ENCODE results near the gene RALA.
A peak's percentile ranks its signal among the peaks of the same experiment; 100 is the strongest.

Gene RALA

GRCh38 chr7:39615350-39615975, 7.9 kb upstream of the RALA start:
- Histone ChIP-seq H3K4me3 (ENCODE audit: low read depth in 1 of 2, low read length in 2 of 2) (no peak overlapping the region), H3K4me1 (ENCODE audit: insufficient read depth, low read length) (no peaks in the 10 kb centered on the region), H3K9me3 (ENCODE audit: low read length) (no peaks in the 10 kb centered on the region), H3K27me3 (ENCODE audit: control insufficient read depth in 1 of 2, insufficient read depth in 2 of 2, low read length in 2 of 2) (peaks cover 0 to 5% of the 10 kb centered on the region in 2 donors), H3K36me3 (ENCODE audit: insufficient read depth, low read length) (no peaks in the 10 kb centered on the region), H3K27ac (ENCODE audit: low read depth, low read length) (no peak overlapping the region), H3K9ac (ENCODE audit: low read length) (no peak overlapping the region)

- no peaks in the 10 kb centered on the region for H3K9me3 ChIP-seq (ENCODE audit: low read length)
- H3K9ac ChIP-seq (ENCODE audit: low read length), result no peak overlapping the region
- H3K36me3 ChIP-seq (ENCODE audit: insufficient read depth, low read length), result no peaks in the 10 kb centered on the region
- no peak overlapping the region for H3K4me3 ChIP-seq (ENCODE audit: low read depth in 1 of 2, low read length in 2 of 2)
- H3K27ac ChIP-seq (ENCODE audit: low read depth, low read length), result no peak overlapping the region
- peaks cover 0 to 5% of the 10 kb centered on the region in 2 donors for H3K27me3 ChIP-seq (ENCODE audit: control insufficient read depth in 1 of 2, insufficient read depth in 2 of 2, low read length in 2 of 2)
- H3K4me1 ChIP-seq (ENCODE audit: insufficient read depth, low read length), result no peaks in the 10 kb centered on the region
Measured at GRCh38 chr7:39616138-39616537, 7.2 kb upstream of the RALA start.

GRCh38 chr7:39617005-39617404, 6.4 kb upstream of the RALA start:
- H3K9me3 ChIP-seq (ENCODE audit: low read length), result no peaks in the 10 kb centered on the region
- H3K27me3 ChIP-seq (ENCODE audit: control insufficient read depth in 1 of 2, insufficient read depth in 2 of 2, low read length in 2 of 2), result peaks cover 0 to 5% of the 10 kb centered on the region in 2 donors
- no peak overlapping the region for H3K9ac ChIP-seq (ENCODE audit: low read length)
- no peak overlapping the region for H3K27ac ChIP-seq (ENCODE audit: low read depth, low read length)
- H3K4me3 ChIP-seq (ENCODE audit: low read depth in 1 of 2, low read length in 2 of 2), result no peak overlapping the region
- H3K36me3 ChIP-seq (ENCODE audit: insufficient read depth, low read length), result no peaks in the 10 kb centered on the region
- H3K4me1 ChIP-seq (ENCODE audit: insufficient read depth, low read length), result peaks cover 5% of the 10 kb centered on the region

GRCh38 chr7:39618868-39619267, 4.5 kb upstream of the RALA start:
- Histone ChIP-seq H3K9ac (ENCODE audit: low read length) (no peak overlapping the region), H3K9me3 (ENCODE audit: low read length) (no peaks in the 10 kb centered on the region), H3K4me1 (ENCODE audit: insufficient read depth, low read length) (peaks cover 13% of the 10 kb centered on the region), H3K27ac (ENCODE audit: low read depth, low read length) (no peak overlapping the region), H3K27me3 (ENCODE audit: control insufficient read depth in 1 of 2, insufficient read depth in 2 of 2, low read length in 2 of 2) (no peaks in the 10 kb centered on the region), H3K36me3 (ENCODE audit: insufficient read depth, low read length) (no peaks in the 10 kb centered on the region), H3K4me3 (ENCODE audit: low read depth in 1 of 2, low read length in 2 of 2) (no peak overlapping the region)

- H3K9me3 ChIP-seq (ENCODE audit: low read length), result no peaks in the 10 kb centered on the region
- H3K27me3 ChIP-seq (ENCODE audit: control insufficient read depth in 1 of 2, insufficient read depth in 2 of 2, low read length in 2 of 2), result no peaks in the 10 kb centered on the region
Measured at GRCh38 chr7:39620486-39620885, 2.9 kb upstream of the RALA start.

GRCh38 chr7:39621261-39621660, 2.1 kb upstream of the RALA start:
- H3K4me3 ChIP-seq (ENCODE audit: low read depth in 1 of 2, low read length in 2 of 2), result no peak overlapping the region
- no peak overlapping the region for H3K27ac ChIP-seq (ENCODE audit: low read depth, low read length)
- H3K27me3 ChIP-seq (ENCODE audit: control insufficient read depth in 1 of 2, insufficient read depth in 2 of 2, low read length in 2 of 2), result no peaks in the 10 kb centered on the region
- peaks cover 30% of the 10 kb centered on the region for H3K4me1 ChIP-seq (ENCODE audit: insufficient read depth, low read length)
- H3K36me3 ChIP-seq (ENCODE audit: insufficient read depth, low read length), result no peaks in the 10 kb centered on the region
- H3K9ac ChIP-seq (ENCODE audit: low read length), result no peak overlapping the region
- H3K9me3 ChIP-seq (ENCODE audit: low read length), result no peaks in the 10 kb centered on the region

More at GRCh38 chr7:39620486-39620885, 2.9 kb upstream of the RALA start:
- Histone ChIP-seq H3K36me3 (ENCODE audit: insufficient read depth, low read length) (no peaks in the 10 kb centered on the region), H3K9ac (ENCODE audit: low read length) (no peak overlapping the region), H3K27ac (ENCODE audit: low read depth, low read length) (no peak overlapping the region), H3K4me1 (ENCODE audit: insufficient read depth, low read length) (peaks cover 25% of the 10 kb centered on the region), H3K4me3 (ENCODE audit: low read depth in 1 of 2, low read length in 2 of 2) (no peak overlapping the region)

- H3K4me3 ChIP-seq (ENCODE audit: low read depth in 1 of 2, low read length in 2 of 2), result no peak overlapping the region
- no peak overlapping the region for H3K27ac ChIP-seq (ENCODE audit: low read depth, low read length)
Measured at GRCh38 chr7:39621784-39622411, 1.5 kb upstream of the RALA start.

GRCh38 chr7:39622609-39623008, 763 bp upstream of the RALA start:
- H3K27me3 ChIP-seq (ENCODE audit: control insufficient read depth in 1 of 2, insufficient read depth in 2 of 2, low read length in 2 of 2), result no peaks in the 10 kb centered on the region

More at GRCh38 chr7:39621784-39622411, 1.5 kb upstream of the RALA start:
- no peaks in the 10 kb centered on the region for H3K9me3 ChIP-seq (ENCODE audit: low read length)
- no peak overlapping the region for H3K9ac ChIP-seq (ENCODE audit: low read length)
- H3K27me3 ChIP-seq (ENCODE audit: control insufficient read depth in 1 of 2, insufficient read depth in 2 of 2, low read length in 2 of 2), result no peaks in the 10 kb centered on the region
- H3K4me1 ChIP-seq (ENCODE audit: insufficient read depth, low read length), result peaks cover 32% of the 10 kb centered on the region
- H3K36me3 ChIP-seq (ENCODE audit: insufficient read depth, low read length), result no peaks in the 10 kb centered on the region

GRCh38 chr7:39623732-39624441, 515 bp downstream of the RALA start:
- peak overlapping the region; percentile 71 for H3K27ac ChIP-seq (ENCODE audit: low read depth, low read length)
- H3K9ac ChIP-seq (ENCODE audit: low read length), result peak overlapping the region; percentile 43
- H3K4me3 ChIP-seq (ENCODE audit: low read depth in 1 of 2, low read length in 2 of 2), result peak overlapping the region; percentile 77 to 93
- H3K9me3 ChIP-seq (ENCODE audit: low read length), result no peaks in the 10 kb centered on the region
- no peaks in the 10 kb centered on the region for H3K27me3 ChIP-seq (ENCODE audit: control insufficient read depth in 1 of 2, insufficient read depth in 2 of 2, low read length in 2 of 2)
- H3K4me1 ChIP-seq (ENCODE audit: insufficient read depth, low read length), result peaks cover 32% of the 10 kb centered on the region
- H3K36me3 ChIP-seq (ENCODE audit: insufficient read depth, low read length), result no peaks in the 10 kb centered on the region

More at GRCh38 chr7:39622609-39623008, 763 bp upstream of the RALA start:
- peaks cover 32% of the 10 kb centered on the region for H3K4me1 ChIP-seq (ENCODE audit: insufficient read depth, low read length)
- H3K36me3 ChIP-seq (ENCODE audit: insufficient read depth, low read length), result no peaks in the 10 kb centered on the region
- H3K27ac ChIP-seq (ENCODE audit: low read depth, low read length), result peak overlapping the region; percentile 71
- H3K4me3 ChIP-seq (ENCODE audit: low read depth in 1 of 2, low read length in 2 of 2), result peak overlapping the region; percentile 77 to 93
- H3K9me3 ChIP-seq (ENCODE audit: low read length), result no peaks in the 10 kb centered on the region
- H3K9ac ChIP-seq (ENCODE audit: low read length), result peak overlapping the region; percentile 81

GRCh38 chr7:39624442-39624807, 1.1 kb downstream of the RALA start:
- peaks cover 32% of the 10 kb centered on the region for H3K4me1 ChIP-seq (ENCODE audit: insufficient read depth, low read length)
- no peaks in the 10 kb centered on the region for H3K27me3 ChIP-seq (ENCODE audit: control insufficient read depth in 1 of 2, insufficient read depth in 2 of 2, low read length in 2 of 2)
- peak overlapping the region; percentile 43 for H3K9ac ChIP-seq (ENCODE audit: low read length)
- no peaks in the 10 kb centered on the region for H3K36me3 ChIP-seq (ENCODE audit: insufficient read depth, low read length)
- H3K27ac ChIP-seq (ENCODE audit: low read depth, low read length), result peak overlapping the region; percentile 71
- peak overlapping the region; percentile 77 to 93 for H3K4me3 ChIP-seq (ENCODE audit: low read depth in 1 of 2, low read length in 2 of 2)
- H3K9me3 ChIP-seq (ENCODE audit: low read length), result no peaks in the 10 kb centered on the region

- peaks cover 32% of the 10 kb centered on the region for H3K4me1 ChIP-seq (ENCODE audit: insufficient read depth, low read length)
- H3K36me3 ChIP-seq (ENCODE audit: insufficient read depth, low read length), result no peaks in the 10 kb centered on the region
- no peak overlapping the region for H3K27ac ChIP-seq (ENCODE audit: low read depth, low read length)
- H3K9me3 ChIP-seq (ENCODE audit: low read length), result no peaks in the 10 kb centered on the region
- H3K9ac ChIP-seq (ENCODE audit: low read length), result no peak overlapping the region
- H3K27me3 ChIP-seq (ENCODE audit: control insufficient read depth in 1 of 2, insufficient read depth in 2 of 2, low read length in 2 of 2), result no peaks in the 10 kb centered on the region
- H3K4me3 ChIP-seq (ENCODE audit: low read depth in 1 of 2, low read length in 2 of 2), result peak overlapping the region in 1 of 2 donors; percentile 77
Measured at GRCh38 chr7:39624935-39625694, 1.7 kb downstream of the RALA start.
